H1 (cell line): ENCODE results near the gene PTH2R. TPM values are rescaled to one million over a fixed set of nuclear protein-coding genes. Genes with fewer than 3 reads are reported as not detected.

ENCODE experiments used
- CTCF ChIA-PET: fragments of 300-600 bp; sonication (Branson Sonifier 250); formaldehyde crosslinking; loops from one replicate; lab custom pipeline; 2021; ENCODE audit not compliant: partially characterized antibody; lab: Charles Lee
- POLR2A ChIA-PET: fragments of 300-600 bp; sonication (Branson Sonifier 250); formaldehyde crosslinking; loops from one replicate; lab custom pipeline; 2021; ENCODE audit warnings: inconsistent platforms; ENCODE audit not compliant: partially characterized antibody; lab: Charles Lee
- DNase-seq, 2 experiments: peaks; one replicate each; pipeline versions ENCODE4 v3.0.0 to v3.0.0-alpha.2; 2010 to 2022; ENCODE audit warnings: low spot score in 2 of 2, low read depth in 1 of 2, mixed read lengths in 1 of 2
- FAIRE-seq: peaks from 2 replicates; lab custom pipeline; 2011; peaks lifted over from hg19 to GRCh38; lab: Jason Lieb, UNC
- H2AFZ ChIP-seq: 2 replicates; pipeline ENCODE4 v1.8.1; 2012; ENCODE audit warnings: low read length, inconsistent platforms
- H2AK5ac ChIP-seq: 2 replicates; pipeline ENCODE4 v1.6.1; 2013; ENCODE audit warnings: low read depth, low read length
- H2BK120ac ChIP-seq: replicated peaks from 2 replicates; pipeline ENCODE3; 2013; ENCODE audit warnings: low read depth, low read length, inconsistent platforms
- H2BK12ac ChIP-seq: 2 replicates; pipeline ENCODE4 v1.6.1; 2013; ENCODE audit warnings: low read depth, low read length
- H2BK15ac ChIP-seq: 2 replicates; pipeline ENCODE4 v1.6.1; 2013; ENCODE audit warnings: low read length
- H2BK20ac ChIP-seq: 2 replicates; pipeline ENCODE4 v1.6.1; 2013; ENCODE audit warnings: low read length
- H2BK5ac ChIP-seq: 2 replicates; pipeline ENCODE4 v1.6.1; 2013; ENCODE audit warnings: low read depth, low read length
- H3K14ac ChIP-seq: 2 replicates; pipeline ENCODE4 v1.6.1; 2013; ENCODE audit warnings: inconsistent platforms; ENCODE audit not compliant: insufficient read length
- H3K18ac ChIP-seq: 2 replicates; pipeline ENCODE4 v1.6.1; 2013; ENCODE audit warnings: low read length; ENCODE audit errors: extremely low read depth
- H3K23ac ChIP-seq: 2 replicates; pipeline ENCODE4 v1.6.1; 2013; ENCODE audit warnings: inconsistent platforms; ENCODE audit not compliant: insufficient read length
- H3K23me2 ChIP-seq: 2 replicates; pipeline ENCODE4 v1.6.1; 2013; ENCODE audit warnings: low read depth, low read length
- H3K27ac ChIP-seq: 2 replicates; pipeline ENCODE4 v1.6.1; 2011; ENCODE audit warnings: low read depth, low read length, inconsistent platforms
- H3K27me3 ChIP-seq, 4 experiments: replicated peaks in 1 of 4; 1 replicate in 1 of 4; 2 replicates in 3 of 4; pipeline versions ENCODE4 v1.6.1 to v1.8.1; 2011 to 2013; ENCODE audit warnings: low read length in 3 of 4, mild to moderate bottlenecking in 3 of 4, inconsistent platforms in 2 of 4, mixed read lengths in 2 of 4, moderate library complexity in 1 of 4; ENCODE audit not compliant: control insufficient read depth in 3 of 4, insufficient read depth in 3 of 4; ENCODE audit errors: extremely low read depth in 1 of 4
- H3K36me3 ChIP-seq, 4 experiments: 2 replicates each; pipeline versions ENCODE4 v1.6.1 to v1.8.1; 2011 to 2013; ENCODE audit warnings: mild to moderate bottlenecking in 4 of 4, low read length in 3 of 4, moderate library complexity in 2 of 4, control low read depth in 1 of 4, inconsistent platforms in 1 of 4; ENCODE audit not compliant: insufficient read depth in 4 of 4, control insufficient read depth in 2 of 4
- H3K4ac ChIP-seq: replicated peaks from 2 replicates; pipeline ENCODE3; 2013; ENCODE audit warnings: low read length, low read depth, mixed read lengths, inconsistent platforms; ENCODE audit not compliant: insufficient read length
- H3K4me1 ChIP-seq, 4 experiments: replicated peaks in 1 of 4; 1 replicate in 1 of 4; 2 replicates in 3 of 4; pipeline versions ENCODE4 v1.6.1 to v1.8.1; 2011 to 2013; ENCODE audit warnings: low read length in 3 of 4, inconsistent platforms in 2 of 4, mixed read lengths in 1 of 4; ENCODE audit not compliant: insufficient read depth in 4 of 4, control insufficient read depth in 3 of 4
- H3K4me2 ChIP-seq, 2 experiments: 2 replicates each; pipeline versions ENCODE4 v1.6.1 to v1.8.1; 2011 to 2013; ENCODE audit warnings: low read depth in 2 of 2, low read length in 2 of 2, control low read depth in 1 of 2, inconsistent platforms in 1 of 2, mild to moderate bottlenecking in 1 of 2; ENCODE audit not compliant: insufficient read depth in 1 of 2
- H3K4me3 ChIP-seq, 4 experiments: fragments of 200-600, 300-600 bp in 1 of 4; sonication (generic), shearing (Covaris generic), sonication (Bioruptor Twin) in 1 of 4; 2 replicates each; pipeline versions ENCODE4 v1.5.1 to v1.8.1; 2011 to 2016; ENCODE audit warnings: low read length in 4 of 4, low read depth in 3 of 4, control low read depth in 2 of 4, inconsistent platforms in 2 of 4, mild to moderate bottlenecking in 2 of 4, mixed read lengths in 1 of 4, moderate library complexity in 1 of 4; ENCODE audit not compliant: insufficient read depth in 2 of 4; ENCODE audit errors: extremely low read depth in 1 of 4
- H3K56ac ChIP-seq: replicated peaks from 2 replicates; pipeline ENCODE3; 2013; ENCODE audit warnings: low read depth, mild to moderate bottlenecking, mixed read lengths, low read length, inconsistent platforms; ENCODE audit not compliant: insufficient read length
- H3K79me1 ChIP-seq: 2 replicates; pipeline ENCODE4 v1.6.1; 2013; ENCODE audit warnings: low read depth, low read length, control low read depth
- H3K79me2 ChIP-seq, 2 experiments: 2 replicates each; pipeline versions ENCODE4 v1.6.1 to v1.8.1; 2012 to 2013; ENCODE audit warnings: low read length in 2 of 2, mild to moderate bottlenecking in 2 of 2, inconsistent platforms in 1 of 2; ENCODE audit not compliant: insufficient read depth in 2 of 2, control insufficient read depth in 1 of 2
- H3K9ac ChIP-seq, 4 experiments: replicated peaks in 1 of 4; 1 replicate in 1 of 4; 2 replicates in 3 of 4; pipeline versions ENCODE4 v1.6.1 to v1.8.1; 2011 to 2013; ENCODE audit warnings: low read depth in 3 of 4, low read length in 3 of 4, control low read depth in 2 of 4, mild to moderate bottlenecking in 2 of 4, moderate library complexity in 2 of 4, inconsistent platforms in 1 of 4; ENCODE audit errors: extremely low read depth in 1 of 4
- H3K9me3 ChIP-seq, 2 experiments: 2 replicates each; pipeline versions ENCODE4 v1.6.1 to v1.8.1; 2012 to 2013; ENCODE audit warnings: mild to moderate bottlenecking in 2 of 2, moderate library complexity in 2 of 2, control low read depth in 1 of 2, inconsistent platforms in 1 of 2, low read depth in 1 of 2, low read length in 1 of 2, mixed read lengths in 1 of 2; ENCODE audit not compliant: insufficient read depth in 2 of 2
- H4K20me1 ChIP-seq, 2 experiments: replicated peaks in 1 of 2; 2 replicates each; pipeline versions ENCODE3 to v1.8.1; 2011 to 2013; ENCODE audit warnings: inconsistent platforms in 2 of 2, low read length in 2 of 2, mild to moderate bottlenecking in 1 of 2; ENCODE audit not compliant: insufficient read depth in 2 of 2, control insufficient read depth in 1 of 2
- H4K5ac ChIP-seq: 2 replicates; pipeline ENCODE4 v1.6.1; 2013; ENCODE audit warnings: low read length, low read depth, mixed read lengths, inconsistent platforms; ENCODE audit not compliant: insufficient read length
- H4K8ac ChIP-seq: 2 replicates; pipeline ENCODE4 v1.8.0; 2013; ENCODE audit warnings: mild to moderate bottlenecking, moderate library complexity, low read length, inconsistent platforms; ENCODE audit not compliant: insufficient read depth; ENCODE audit errors: extremely low read depth
- H4K91ac ChIP-seq: replicated peaks from 2 replicates; pipeline ENCODE3; 2013; ENCODE audit warnings: low read length, mixed read lengths, inconsistent platforms; ENCODE audit not compliant: insufficient read length
- BCL11A ChIP-seq, 2 experiments: IDR thresholded peaks; one replicate each; pipeline ENCODE4 v1.6.1; 2011; ENCODE audit warnings: low read depth in 2 of 2, low read length in 2 of 2, mild to moderate bottlenecking in 2 of 2
- CTBP2 ChIP-seq: IDR thresholded peaks from 2 replicates; pipeline ENCODE4 v1.7.0; 2011; ENCODE audit warnings: borderline replicate concordance, mild to moderate bottlenecking, moderate library complexity, mixed read lengths, low read length; ENCODE audit not compliant: insufficient read depth, insufficient read length
- GABPA ChIP-seq: IDR thresholded peaks from 2 replicates; pipeline ENCODE4 v1.6.1; 2011; ENCODE audit warnings: mild to moderate bottlenecking, low read length, moderate library complexity, borderline replicate concordance; ENCODE audit not compliant: insufficient read depth
- HDAC2 ChIP-seq, 2 experiments: fragments of 300-600 bp in 1 of 2; sonication (generic) in 1 of 2; IDR thresholded peaks; 2 replicates each; pipeline ENCODE4 v1.6.1; 2011 to 2012; ENCODE audit warnings: low read depth in 2 of 2, low read length in 2 of 2, mild to moderate bottlenecking in 2 of 2, moderate library complexity in 2 of 2, borderline replicate concordance in 1 of 2, inconsistent platforms in 1 of 2
- JUND ChIP-seq: IDR thresholded peaks from 2 replicates; pipeline ENCODE4 v1.6.1; 2011; ENCODE audit warnings: mild to moderate bottlenecking, improper control_type of control experiment, low read length
- RBBP5 ChIP-seq: IDR thresholded peaks from 2 replicates; pipeline ENCODE4 v1.7.1; 2012; ENCODE audit warnings: low read depth, mild to moderate bottlenecking, inconsistent platforms, low read length, moderate library complexity, borderline replicate concordance
- RNF2 ChIP-seq: fragments of 200-900, 300-1000 bp; sonication (generic); IDR thresholded peaks from 2 replicates; pipeline ENCODE4 v1.7.1; 2016; ENCODE audit warnings: borderline replicate concordance, low read depth, mild to moderate bottlenecking, antibody characterized with exemption, low read length; ENCODE audit not compliant: poor library complexity, severe bottlenecking; ENCODE audit errors: missing control alignments
- USF2 ChIP-seq: IDR thresholded peaks from 2 replicates; pipeline ENCODE4 v1.6.1; 2011; ENCODE audit warnings: low read length, improper control_type of control experiment
- ZNF274 ChIP-seq: IDR thresholded peaks from 2 replicates; pipeline ENCODE4 v1.7.0; 2012; ENCODE audit warnings: low read length, borderline replicate concordance; ENCODE audit errors: extremely low read depth
- WGBS, 2 experiments: shearing (Covaris generic) in 1 of 2; methylation state at CpG; one replicate each; pipeline versions ENCODE4 v1.1.6 to v1.1.7; 2013 to 2015; ENCODE audit warnings: low lambda C conversion rate in 2 of 2, mixed read lengths in 2 of 2, inconsistent platforms in 1 of 2, low coverage in 1 of 2, missing lambda C conversion rate in 1 of 2; ENCODE audit not compliant: insufficient replicate concordance in 2 of 2, insufficient coverage in 1 of 2, insufficient read length in 1 of 2; ENCODE audit errors: extremely low coverage in 1 of 2, missing lambda C conversion rate in 1 of 2; 5-methylcytosine and 5-hydroxymethylcytosine counted together
- polyA plus RNA-seq, 7 experiments: library from polyadenylated mRNA; depleted of rRNA in 3 of 7; stranded (reverse) in 5 of 7; unstranded in 2 of 7; fragments of >200 nt in 5 of 7; fragments of 200-250 nt in 2 of 7; gene quantifications; 1 replicate in 5 of 7; 2 replicates in 1 of 7; 4 replicates in 1 of 7; pipeline versions ENCODE4 v1.2.1 to v1.2.3, GENCODE V29; 2011 to 2013; ENCODE audit warnings: missing spikeins in 2 of 7, mixed read lengths in 2 of 7
- total RNA-seq: library from RNA; stranded (reverse); fragmentation: NEBNext Ultra II Directional; extraction: Animal tissue kit (Norgen Biotek cat#: 25700); gene quantifications from 2 replicates; pipeline ENCODE4 v1.2.1, GENCODE V29; 2021
- TF ChIP-seq, protein P1 (sequence below): IDR thresholded peaks from 2 replicates; pipeline ENCODE4 v1.6.1; 2011; ENCODE audit warnings: low read depth, mild to moderate bottlenecking, low read length; ENCODE audit not compliant: insufficient read depth

Gene PTH2R
- total and polyA plus RNA-seq, 2 of the 8 experiments (the other 6 are each of a cell fraction or from before 2014, with no cell fraction given): 0.19 to 0.38 TPM

GRCh38 chr2:208413931-208414330, 7.3 kb downstream of the PTH2R start:
- Histone ChIP-seq H2AFZ (no peak overlapping the region), H2BK20ac (no peak overlapping the region), H3K4me2 (no peak overlapping the region), H2BK120ac (no peak overlapping the region), H4K91ac (no peak overlapping the region), H4K5ac (no peak overlapping the region), H3K79me2 (no peaks in the 10 kb centered on the region), H3K9ac (no peak overlapping the region), H3K4ac (no peak overlapping the region), H3K4me3 (no peak overlapping the region), H3K18ac (no peak overlapping the region), H3K79me1 (no peaks in the 10 kb centered on the region), H2BK15ac (no peak overlapping the region), H2BK5ac (no peak overlapping the region), H3K4me1 (no peaks in the 10 kb centered on the region), H2BK12ac (no peak overlapping the region), H3K23me2 (no peaks in the 10 kb centered on the region; the same call in 1 of the 2 replicates), H3K27me3 (no peaks in the 10 kb centered on the region), H4K20me1 (no peaks in the 10 kb centered on the region), H3K56ac (no peak overlapping the region), H3K9me3 (peaks cover 0 to 4% of the 10 kb centered on the region in 2 experiments; a peak in 1 of 4 replicates), H3K27ac (no peak overlapping the region), H2AK5ac (no peak overlapping the region), H3K14ac (no peak overlapping the region), H3K36me3 (no peaks in the 10 kb centered on the region), H3K23ac (no peak overlapping the region), H4K8ac (no peak overlapping the region)
- 93% methylated on average over 2 of the region's 2 CpGs; no CpG with 5 or more reads in 1 of the 2 experiments for WGBS, 2 experiments
- DNase-seq: no peak
- no peak for FAIRE-seq
- POLR2A ChIA-PET: no interaction called here
- CTCF ChIA-PET: interaction anchor here (0.6 kb wide), 1 partner anchor 1166 kb away, joined by 4 read pairs; no protein-coding TSS in a partner anchor
- TF ChIP-seq GABPA: no peak
- no peak for TF ChIP-seq RNF2
- TF ChIP-seq HDAC2 (IDR thresholded peaks at IDR 0.05; ENCODE audit: borderline replicate concordance in 1 of 2, low read depth in 2 of 2, low read length in 2 of 2): no peak
- no peak for TF ChIP-seq RBBP5
- TF ChIP-seq, protein P1, sequence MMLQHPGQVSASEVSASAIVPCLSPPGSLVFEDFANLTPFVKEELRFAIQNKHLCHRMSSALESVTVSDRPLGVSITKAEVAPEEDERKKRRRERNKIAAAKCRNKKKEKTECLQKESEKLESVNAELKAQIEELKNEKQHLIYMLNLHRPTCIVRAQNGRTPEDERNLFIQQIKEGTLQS: no peak
- TF ChIP-seq CTBP2: no peak
- no peak for TF ChIP-seq USF2
- no peak for TF ChIP-seq JUND
- TF ChIP-seq ZNF274: no peak
- TF ChIP-seq BCL11A (IDR thresholded peaks at IDR 0.05; ENCODE audit: low read depth in 2 of 2, low read length in 2 of 2): no peak
